Activated T-helper 9 cell treated with anti-CD3 and anti-CD28 coated beads, Interleukin-2, amount 50 U/mL, for 16 hours (primary cell): ENCODE data around the gene SMIM36.
A peak's percentile ranks its signal among the peaks of the same experiment; 100 is the strongest.
"Not testable (repeated sequence)": the region's sequence is repeated elsewhere in the genome, so short reads cannot be mapped to it uniquely, and the experiment has no call there.

ENCODE experiments used
- DNase-seq: peaks from one replicate; pipeline ENCODE4 v3.0.0-alpha.2; 2020; ENCODE audit warnings: low read depth

SMIM36 gene

DNA sequence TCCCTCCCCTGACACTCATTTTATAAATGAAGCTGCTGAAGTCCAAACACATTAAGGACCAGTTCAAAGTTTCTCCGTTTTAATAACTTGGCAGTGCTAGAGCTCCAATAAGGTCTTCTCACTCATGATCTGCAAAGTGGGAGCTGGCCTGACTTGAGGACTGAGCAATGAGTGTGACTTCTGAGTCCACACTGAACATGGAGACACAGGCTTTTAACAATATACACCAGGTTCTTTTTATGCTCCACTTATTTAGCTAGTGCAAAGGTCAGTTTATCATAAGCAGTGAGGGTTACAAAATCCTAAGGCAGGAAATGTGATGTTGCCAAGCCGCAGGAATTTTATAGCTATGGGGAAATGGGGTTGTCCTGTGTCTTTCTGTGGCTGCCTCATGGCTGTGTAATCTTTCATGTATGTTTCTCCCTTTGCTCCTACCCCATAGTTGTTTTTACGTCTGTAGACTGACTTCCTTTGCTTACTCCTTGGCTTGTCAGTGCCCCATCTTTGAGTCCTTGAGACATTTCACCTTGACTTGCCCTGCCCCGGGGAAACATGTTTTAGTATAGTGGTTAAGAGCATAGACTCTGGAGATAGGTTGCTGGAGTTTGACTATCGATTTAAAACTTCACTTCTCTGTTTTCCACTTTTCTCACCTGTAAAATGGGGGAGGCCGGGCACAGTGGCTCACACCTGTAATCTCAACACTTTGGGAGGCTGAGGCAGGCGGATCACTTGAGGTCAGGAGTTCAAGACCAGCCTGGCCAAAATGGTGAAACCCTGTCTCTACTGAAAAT, 77.4 kb downstream of the SMIM36 start:
- DNase-seq, result no peak

DNA sequence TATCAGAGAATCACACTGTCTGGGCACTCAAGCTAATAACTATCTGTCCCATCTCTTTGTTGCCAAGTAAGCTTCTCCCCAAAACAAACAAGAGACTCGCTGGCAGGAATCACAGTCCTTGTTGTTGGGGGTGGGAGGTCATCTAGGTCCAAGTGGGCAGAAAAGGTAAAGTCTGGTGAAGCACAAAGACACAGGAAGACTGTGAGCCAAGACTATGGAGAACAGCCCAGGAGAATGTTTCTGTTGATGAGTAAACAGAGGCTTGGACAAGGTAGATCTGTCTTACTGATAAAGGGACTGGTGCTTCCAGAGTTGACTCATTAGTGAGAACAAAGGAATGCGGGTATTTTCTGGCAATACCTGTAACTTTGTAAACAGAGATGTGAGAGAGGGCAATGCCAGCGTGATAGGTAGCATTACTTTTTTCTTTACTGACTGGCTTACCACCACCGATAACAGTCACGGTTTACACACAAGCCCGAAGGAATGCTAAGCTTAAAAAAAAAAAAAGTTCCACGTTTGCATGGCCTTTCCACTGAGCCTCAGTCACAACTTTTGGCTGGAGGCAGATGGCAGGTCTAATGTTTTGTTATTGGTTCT, 78.1 kb downstream of the SMIM36 start:
- DNase-seq, result no peak

DNA sequence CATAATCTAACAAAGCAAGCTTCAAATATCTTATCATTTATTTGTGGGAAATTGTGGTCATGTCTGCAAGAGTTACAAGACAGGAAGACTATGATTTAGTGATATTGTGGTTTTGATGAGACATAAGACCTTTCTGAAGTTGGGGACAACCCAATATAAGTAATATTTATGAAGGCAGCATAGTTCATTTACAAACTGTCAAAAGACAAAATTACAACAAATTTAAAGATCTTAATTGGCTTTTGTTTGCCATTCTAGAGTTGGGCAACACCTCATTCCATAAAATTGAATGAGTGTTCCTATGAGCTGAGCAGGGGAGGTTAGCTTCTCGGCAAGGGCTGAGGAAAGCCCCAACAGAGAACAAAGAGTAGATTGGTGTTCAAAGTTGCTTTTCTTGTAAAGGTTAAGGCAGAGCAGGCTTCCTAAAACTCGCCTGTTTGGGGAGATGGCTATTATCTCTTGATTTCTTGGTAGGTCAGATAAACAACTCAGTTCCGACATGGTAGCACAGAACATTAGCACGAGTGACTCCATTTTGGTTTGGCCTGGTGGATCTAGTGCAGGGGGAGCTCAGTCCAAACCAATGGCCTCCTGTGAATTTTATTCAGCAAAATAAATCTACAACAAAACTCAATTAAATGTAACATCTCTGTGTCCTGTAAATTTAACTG, 78.8 kb downstream of the SMIM36 start:
- DNase-seq, result no peak

DNA sequence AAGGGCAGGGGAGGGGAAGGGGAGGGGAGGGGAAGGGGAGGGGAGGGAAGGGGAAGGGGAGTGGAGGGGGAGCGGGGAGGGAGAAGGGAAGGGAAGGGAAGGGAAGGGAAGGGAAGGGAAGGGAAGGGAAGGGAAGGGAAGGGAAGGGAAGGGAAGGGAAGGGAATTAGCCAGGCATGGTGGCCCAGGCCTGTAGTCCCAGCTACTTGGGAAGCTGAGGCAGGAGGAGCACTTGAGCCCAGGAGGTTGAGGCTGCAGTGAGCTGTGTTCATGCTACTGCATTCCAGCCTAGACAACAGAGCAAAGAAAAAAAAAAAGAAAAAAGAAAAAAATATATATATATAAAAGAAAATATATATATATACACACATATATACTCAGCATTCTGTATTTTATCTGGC, 79.3 kb downstream of the SMIM36 start:
- DNase-seq, result not testable (repeated sequence)

DNA sequence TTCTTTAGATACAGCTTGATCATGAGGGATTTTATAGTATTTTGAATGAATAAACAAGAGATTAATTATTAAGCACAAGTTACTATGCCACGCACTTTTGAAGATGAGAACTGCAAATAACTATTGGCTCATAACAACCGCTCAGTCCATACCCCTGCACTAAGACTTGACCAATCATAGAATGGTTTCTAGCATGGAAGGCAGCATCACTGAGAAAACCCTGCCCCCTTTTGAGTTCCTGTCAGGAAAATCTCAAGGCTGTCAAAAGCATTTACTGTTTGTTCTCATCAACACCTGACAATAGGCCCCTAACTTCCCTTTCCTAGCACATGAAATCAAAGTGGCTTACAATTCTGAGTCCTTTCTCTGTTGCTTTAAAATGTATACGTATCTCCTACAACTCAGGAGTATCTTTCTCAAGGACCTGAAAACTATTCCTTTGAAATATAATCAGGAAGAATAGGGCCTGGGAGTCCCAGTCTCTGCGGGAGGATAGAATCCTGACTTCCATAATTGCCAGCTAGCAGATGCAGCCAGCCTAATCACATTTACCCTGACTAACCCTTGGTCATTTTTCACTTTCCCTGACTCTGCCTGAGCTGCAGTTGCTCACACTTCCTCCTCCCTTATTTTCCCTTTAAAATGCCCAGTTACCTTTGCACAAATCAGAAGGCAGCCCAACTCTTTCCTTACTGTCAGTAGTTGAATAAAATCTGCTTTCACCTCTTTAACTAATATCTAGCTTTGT, 80.5 kb downstream of the SMIM36 start:
- no peak for DNase-seq

DNA sequence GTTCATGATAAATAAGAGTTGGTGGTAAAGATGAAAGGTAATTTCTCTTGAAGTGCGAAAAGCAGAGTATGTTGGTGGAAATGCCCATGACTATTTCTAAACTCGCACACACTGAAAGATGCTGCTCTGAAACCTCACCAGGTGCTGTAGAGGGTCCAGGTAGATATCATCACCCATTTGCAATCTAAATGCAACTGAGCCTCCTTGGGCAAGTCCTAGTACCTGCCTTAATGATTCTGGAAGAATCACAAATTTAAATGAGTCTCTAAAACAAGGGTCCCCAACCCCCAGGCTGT, 83.7 kb downstream of the SMIM36 start:
- DNase-seq, result no peak

DNA sequence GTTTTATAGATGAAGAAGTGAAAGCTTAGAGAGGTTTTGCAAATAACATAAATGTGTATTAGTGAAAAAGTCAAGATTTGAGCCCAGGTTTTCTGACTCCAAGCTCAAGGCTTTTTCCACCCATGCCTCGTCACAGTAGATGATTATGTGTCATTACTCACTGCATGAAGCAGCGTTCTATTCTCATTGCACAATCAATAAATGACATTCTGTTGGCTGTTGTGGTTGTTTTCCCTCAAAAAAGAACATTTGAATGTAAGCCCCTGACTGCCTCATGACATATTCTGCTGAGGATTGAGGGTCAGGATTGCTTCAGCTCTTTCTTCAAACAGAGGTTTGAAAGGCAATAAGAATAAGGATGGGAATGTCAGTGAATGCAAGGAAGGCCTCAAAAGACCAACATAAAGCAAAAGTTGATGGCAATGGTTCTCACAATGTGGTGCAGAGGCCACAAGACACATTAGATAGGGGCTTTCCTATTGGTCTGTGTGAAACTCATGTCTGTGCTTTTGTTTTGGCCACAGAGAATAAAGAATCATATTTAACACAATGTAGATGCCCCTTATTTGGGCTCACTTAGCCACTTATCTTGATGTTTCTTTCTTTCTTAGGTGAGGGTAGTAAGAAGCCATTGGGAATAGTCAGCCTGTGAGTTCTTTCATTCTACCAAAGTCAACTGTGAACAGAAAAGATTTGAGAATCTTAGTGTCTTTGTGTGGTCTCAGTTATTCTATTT, 84.2 kb downstream of the SMIM36 start:
- DNase-seq, result no peak

DNA sequence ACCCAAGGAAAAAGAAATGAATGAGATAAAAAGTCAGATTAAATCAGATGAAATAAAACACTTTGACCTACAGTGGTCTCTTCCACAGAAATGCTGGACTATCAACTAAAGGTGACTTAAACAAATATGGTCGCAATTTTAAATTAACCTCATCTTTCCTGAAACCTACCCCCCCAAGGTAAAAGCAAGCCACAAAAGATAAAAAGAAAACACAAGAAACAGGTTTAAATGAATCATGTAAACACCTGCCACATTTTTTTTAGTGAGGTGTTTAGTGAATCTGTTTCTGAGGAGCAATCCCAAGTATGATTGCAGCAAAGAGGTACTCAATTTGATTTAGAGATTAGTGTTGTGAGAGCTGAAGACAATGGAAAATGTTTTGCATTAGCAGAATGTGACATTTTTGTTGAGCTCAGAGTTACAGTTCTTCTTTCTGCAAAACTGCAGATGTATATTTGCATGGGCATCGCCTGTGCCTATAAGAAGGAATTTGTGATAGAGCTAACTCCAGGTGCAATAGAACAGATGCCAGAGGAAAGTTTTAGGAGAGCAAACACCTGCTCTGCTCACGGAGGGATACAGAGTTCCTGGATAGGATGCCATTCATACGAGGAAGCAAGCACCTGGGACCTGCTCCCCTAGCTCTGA, 86.2 kb downstream of the SMIM36 start:
- DNase-seq, result no peak

DNA sequence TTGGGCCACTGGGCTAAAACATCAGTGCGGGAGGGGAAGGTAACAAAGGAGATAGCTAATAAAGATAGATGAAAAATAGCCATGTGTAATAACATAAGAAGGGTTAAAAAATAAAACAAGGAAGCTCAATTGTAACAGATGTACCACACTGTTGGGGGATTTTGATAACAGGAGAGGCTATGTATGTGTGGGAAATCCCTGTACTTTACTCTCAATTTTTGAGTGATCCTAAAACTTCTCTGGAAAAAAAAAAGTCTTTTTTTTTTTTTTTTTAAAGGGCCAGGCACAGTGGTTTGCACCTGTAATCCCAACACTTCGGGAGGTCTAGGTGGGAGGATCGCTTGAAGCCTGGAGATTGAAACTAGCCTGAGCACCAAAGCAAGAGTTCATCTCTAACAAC, 87.7 kb downstream of the SMIM36 start:
- no peak for DNase-seq

DNA sequence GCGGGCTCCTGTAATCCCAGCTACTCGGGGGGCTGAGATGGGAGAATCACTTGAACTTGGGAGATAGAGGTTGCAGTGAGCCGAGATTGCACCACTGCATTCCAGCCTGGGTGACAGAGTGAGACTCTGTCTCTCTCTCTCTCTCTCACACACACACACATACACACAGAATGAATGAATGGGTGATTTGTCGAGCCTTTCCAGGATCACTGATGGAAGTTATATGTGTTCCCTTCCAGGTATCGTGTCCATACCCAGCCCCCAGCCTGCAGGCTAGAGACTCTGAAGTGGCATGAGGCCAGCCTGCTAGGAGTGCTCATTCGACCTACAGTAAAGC, 88.5 kb downstream of the SMIM36 start:
- DNase-seq, result not testable (repeated sequence)

DNA sequence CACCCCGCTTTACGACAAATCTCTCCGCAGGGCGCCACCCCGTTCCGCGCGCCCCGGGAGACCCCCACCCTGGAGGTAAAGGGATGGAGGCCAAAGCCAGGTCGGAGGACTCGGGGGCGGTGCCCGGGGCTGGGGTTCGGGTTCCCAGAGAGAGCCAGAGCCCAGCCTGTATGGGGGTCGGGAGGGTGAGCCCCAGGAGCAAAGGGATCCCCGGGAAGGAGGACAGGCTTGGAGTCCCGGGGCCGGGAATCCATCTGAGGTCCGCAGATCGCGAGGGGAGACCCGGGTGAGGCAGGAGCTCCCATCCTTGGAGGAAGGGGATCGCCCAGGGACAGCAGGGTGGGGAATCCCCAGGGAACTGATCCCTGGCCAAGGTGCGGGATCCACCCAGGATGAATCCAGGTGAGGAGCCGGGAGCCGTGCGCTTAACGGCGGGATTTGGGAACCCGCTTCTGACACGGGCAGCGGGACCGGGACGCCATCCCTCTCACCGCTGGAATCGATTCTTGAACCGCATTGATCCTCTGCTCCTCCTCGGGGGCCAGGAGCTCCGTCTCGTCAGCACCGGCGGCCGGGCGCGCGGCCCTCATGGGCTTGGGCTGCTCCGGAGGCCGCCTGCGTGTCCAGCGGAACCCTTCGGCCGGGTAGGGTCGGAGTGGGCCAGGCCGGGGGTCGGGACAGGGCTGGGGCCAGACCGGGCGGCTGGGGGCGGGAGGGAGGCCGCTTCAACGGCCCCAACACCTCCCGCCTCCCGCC, 89.9 kb downstream of the SMIM36 start, which contains the start of gene MMD:
Gene MMD (minus strand): TSS at position 657 of the 756 bp plus-strand sequence. CDS start 140 bp downstream, at position 517.
- DNase-seq, result no peak

DNA sequence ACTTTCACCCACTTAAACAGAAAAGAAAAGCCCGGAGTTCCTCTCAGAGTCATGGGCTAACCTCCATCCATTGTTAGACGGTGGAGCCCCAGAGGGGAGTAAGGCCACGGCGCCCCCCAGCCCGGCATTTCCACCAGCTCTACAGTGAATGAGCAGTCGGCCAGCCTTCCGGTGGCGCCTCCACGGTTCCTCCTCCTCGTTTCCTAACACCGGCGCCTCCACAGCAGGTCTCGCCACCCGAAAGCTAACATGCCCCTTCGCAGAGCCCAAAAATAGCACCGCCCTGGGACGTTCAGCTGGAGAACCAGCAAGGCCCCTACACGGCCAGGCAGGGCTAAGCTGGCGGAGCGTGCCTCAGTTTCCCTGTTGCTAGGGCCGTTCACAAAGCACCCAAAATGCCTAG, 90.5 kb downstream of the SMIM36 start:
- DNase-seq, result peak; percentile 11

DNA sequence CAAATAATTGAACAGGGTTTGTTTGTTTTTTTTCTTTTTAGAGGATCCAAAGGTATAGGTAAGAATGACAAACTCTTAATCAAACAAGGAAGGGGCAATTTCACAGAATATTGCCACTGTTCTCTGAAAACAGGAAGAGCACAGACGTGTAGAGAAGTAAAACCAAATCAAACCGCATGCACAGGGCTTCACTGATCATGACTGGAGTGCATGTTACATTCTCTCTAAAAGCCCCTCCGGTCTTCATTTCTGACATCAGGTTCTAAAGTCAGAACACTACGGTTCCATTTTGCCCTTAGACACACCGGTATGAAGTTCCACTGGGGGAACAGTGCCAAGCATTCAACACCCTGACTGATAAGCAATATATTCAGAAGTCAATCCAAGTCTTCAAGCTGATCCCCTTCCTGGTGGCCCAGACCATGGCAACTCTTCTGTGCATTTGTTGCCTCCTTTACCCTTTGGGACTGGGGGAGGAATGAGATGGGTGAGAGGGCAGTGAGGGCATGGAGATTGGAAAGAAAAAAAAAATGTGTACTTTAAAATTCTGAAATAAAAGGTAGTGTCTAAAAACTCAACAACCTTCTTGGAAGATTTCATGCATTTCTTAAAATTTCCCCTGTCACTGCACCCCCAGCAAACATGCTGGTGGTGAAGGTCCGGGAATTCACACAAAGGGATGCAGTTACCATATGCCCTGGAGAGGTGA, 91.0 kb downstream of the SMIM36 start:
- DNase-seq, result peak; percentile 2

DNA sequence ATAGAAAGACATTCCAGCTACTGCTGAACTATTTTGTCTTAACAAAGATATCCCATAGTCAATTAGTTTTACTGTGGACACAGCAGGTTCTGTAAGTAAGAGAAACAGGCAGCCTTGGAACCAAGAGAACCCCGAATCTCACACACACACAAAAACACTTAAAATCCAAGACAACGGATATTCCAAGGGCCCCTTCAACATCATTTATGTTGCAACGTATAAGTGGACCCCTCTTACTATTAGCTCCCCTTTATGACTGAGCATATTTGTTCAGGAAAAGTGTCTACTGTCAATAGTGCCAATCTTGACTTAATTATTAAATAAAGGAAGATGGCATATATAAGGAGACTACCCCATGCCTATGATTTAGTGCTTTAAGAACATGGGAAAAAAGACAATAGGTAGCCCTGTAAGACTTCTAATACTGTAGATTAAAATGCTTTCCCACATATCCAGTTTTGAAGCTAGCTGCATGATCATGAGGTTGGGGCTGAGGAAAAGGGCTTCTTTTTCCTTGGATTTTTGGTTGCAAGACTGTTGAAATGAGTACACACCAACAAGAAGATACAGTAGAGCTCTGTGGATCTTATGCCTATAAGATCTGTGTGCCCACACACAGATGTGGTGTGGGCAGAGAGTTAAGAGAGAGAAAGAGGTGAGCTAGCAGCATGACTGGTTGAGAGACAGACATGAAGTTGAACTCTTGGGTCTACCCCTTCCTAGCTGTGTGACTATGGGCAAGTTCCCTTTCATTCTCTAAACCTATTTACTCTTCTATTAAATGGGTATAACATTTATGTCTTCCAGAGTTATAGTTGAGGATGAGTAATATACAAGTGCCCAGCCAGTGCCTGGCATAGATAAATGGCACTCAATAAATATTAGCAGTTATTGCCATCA, 92.6 kb downstream of the SMIM36 start:
- no peak for DNase-seq

DNA sequence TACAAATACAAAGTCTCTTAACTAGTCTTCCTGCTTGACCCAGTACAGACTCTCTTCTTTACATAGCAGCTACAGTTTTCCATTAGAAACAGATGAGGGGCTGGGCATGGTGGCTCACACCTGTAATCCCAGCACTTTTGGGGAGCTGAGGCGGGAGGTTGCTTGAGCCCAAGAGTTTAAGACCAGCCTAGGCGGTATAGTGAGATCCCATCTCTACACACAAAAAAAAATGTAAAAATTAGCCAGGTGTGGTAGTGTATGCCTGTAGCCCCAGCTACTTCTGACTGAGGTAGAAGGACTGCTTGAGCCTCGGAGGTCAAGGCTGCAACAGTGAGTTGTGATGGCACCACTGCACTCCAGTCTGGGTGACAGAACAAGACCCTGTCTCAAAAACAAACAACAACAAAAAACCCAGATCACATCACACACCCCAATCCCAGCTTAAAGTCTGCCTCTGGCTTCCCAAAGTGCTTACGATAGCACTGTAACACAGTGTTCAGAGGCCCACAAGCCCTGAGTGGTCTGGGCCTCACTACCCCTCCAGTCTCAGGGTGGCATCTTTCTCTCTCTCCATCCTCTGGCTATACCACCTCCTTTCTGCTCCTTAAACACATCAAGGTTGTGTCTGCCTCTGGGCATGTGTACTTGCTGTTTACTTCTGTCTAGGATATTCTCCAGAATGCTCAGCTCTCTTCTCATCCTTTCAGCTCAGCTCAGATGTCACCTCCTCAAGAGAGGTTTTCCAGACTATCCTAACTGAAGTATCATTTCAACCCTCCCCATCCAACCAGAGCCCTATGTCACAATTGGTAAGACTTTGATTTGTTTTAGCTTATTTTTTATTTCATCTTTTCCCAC, 93.6 kb downstream of the SMIM36 start:
- no peak for DNase-seq

DNA sequence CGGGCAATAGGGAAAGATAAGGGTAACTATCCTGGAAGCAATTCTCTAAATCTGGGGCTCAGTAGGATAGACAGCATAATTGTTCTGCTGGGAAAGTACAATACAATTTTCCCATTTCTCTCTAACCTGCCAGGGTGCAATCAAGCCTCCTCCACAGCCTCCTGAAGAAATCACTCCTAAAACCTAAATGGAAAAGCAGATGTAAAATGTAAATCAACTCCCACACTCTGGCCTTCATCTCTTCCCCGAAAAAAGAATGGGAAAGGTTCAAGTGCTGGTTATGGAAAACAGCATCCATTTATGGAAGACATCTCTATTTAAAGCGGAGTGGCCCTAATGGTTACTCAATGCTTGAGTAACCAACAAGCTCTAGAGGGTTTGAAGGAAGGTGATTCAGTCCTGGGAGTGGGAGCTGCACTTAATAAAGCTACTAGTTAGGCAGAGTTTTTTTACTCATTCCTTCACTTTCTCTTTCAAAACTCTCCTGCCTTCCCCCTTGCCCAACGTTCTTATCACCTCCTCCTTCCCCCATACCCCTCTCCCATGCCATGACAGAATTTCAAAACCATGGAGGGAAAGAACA, 94.7 kb downstream of the SMIM36 start:
- no peak for DNase-seq

DNA sequence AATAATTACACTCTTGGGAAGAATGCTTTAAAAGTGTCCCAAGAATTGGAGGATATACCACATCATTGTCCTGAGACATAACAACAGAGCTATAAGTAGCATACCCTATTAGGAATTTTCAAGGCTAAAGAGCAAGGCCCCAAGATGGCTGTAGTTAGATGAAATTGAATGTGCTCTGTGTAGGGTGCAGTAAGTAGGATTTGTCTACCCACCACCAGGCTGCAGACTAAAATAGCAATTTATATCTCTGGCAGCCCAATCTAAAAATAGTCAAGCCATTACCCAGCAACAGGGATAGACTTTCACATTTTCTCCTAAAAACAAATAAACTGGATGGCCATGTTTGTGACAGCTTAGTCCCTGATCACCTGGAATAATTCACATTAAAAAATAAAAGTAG, 95.3 kb downstream of the SMIM36 start:
- no peak for DNase-seq

DNA sequence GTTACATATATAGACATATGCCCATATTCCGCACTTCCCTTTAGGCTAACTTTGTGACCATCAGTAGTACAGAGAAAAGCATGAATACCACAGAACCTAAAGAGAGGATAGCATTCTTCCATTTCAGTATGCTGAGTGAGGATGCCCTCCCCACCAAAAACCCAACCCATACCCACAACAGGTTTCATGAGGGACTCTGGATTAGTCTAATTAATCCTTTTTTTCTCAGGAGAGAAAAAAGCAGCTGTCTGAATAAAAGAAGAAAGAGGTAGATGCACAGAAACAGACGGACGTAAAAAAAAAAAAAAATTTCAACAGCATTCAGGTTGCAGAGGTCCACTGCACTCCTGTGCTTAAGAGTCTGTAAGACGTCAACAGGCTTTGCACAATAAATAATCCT, 96.3 kb downstream of the SMIM36 start:
- DNase-seq, result no peak
